ENCODE data around the gene RAP1GAP2.

Gene RAP1GAP2

DNA sequence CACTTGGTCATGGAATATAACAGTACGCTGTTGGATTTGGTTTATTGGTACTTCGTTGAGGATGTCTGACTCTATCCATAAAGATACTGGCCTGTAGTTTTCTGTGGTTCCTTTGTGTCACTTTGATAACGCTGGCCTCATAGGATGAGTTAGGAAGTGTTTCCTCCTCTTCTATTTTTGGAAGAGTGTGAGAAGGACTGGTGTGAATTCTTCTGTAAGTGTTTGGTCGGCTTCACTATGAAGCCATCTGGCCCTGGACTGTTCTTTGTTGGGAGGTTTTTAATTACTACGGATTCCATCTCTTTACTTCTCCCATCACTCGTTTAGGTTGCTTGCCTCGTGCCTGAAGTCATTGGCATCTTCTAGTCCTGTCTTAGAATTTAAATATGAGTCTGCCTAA lies 149.9 kb downstream of the RAP1GAP2 start:
- DNase-seq (ENCODE audit: low spot score), result no peak

DNA sequence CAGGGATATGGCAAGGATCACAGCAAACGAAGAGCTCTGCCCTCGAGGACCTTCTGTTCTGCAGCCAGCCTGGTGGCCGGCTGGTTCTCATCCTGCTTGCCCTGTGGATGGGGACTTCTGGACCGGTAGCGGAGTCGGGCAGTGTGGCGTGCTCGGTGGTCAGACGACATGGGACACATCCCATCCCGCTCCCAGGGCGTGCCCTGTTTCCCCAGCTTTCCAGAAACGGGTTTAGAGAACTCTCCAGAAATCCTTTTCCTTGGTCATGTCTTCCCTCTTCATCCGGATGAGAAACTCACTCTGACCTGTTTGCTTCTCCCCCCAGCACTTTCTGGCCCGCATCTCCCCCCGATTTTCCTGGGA lies 151.3 kb downstream of the RAP1GAP2 start:
- DNase-seq (ENCODE audit: low spot score), result no peak

- DNase-seq (ENCODE audit: low spot score), result no peak
These were observed 151.8 kb downstream of the RAP1GAP2 start for GRCh38 chr17:2947996-2948550.

DNA sequence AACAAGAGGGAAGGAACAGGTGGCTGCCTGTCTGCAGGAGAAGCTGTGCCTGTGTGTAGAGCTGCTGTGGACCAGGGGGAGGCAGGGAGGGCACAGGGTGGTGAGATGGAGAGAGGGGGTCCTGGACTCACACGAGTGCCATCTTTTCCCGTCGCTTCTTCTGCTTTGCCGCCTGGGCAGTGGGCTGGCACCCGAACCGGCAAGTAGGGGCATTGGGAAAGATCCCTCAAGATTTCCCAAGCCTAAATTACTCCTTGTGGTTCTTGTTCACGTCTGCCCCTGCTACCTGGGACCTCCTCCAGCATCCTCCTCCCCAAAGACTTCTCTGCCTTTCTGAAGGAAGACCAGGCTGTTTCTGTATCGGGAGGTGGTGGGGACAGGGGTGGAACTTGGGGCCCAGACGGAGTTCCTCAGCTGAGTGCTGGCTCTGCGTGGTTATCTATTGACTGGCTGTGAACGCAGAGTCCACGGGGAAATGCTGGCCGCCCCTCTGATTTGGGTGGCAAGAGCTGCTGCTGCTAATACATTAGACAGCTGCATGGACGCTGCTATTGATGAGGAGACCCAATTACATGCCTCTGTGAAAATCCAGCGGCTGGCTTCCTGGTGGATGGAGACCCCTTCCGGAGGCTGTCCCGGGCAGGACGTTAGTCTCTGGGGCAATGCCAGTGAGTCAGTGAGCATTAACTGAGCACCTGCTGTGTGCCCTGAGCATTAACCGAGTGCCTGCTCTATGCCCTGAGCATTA lies 152.7 kb downstream of the RAP1GAP2 start:
- DNase-seq (ENCODE audit: low spot score), result no peak

GRCh38 chr17:2949469-2950044 lies 153.3 kb downstream of the RAP1GAP2 start:
- DNase-seq (ENCODE audit: low spot score), result no peak

DNA sequence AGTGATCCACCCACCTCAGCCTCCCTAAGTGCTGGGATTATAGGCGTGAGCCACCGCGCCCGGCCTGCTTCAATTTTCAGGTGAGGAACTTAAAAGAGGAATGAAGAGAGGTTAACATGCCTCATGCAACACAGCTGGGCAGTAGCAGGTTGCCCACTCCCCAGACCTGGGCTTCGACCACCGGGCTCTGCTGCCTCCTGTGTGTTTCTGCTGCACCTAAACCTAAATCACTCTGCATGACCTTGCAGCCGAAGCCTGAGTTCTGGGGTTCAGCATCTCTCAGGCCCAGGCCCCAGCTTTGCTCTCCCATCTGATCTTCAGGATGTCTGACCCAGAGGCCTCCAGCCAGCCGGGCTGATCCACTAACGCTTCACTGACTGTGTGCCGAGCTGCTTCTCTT lies 154.6 kb downstream of the RAP1GAP2 start:
- DNase-seq (ENCODE audit: low spot score), result no peak

DNA sequence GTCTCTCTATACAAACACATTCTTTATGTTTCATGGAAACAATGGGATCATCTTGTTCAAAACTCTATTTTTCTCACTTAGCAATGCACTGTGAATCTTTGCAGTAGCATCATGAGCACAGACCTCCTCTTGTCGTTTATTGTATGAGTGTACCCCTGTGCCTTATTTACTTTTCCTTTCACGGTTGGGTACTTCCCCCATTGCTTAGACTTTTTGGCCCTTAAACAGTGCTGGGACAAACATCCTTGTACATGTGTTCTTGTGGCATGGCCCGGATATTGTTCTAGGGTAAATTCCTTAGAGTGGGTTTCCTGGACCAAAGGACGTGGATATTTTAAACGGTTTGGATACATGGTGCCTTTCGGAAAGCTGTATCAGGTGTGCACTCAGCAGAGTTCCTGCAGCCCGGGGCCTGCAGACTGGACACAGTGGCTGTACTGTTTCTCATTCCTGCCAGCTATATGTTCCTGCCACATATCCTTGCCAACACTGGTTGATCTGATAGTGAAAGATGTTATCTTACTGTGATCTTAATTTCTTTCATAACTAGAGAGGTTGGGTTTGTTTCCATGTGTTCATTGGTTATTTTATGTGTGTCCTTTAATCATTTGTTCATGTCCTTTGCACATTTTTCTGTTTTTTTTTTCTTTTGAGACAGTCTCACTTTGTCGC lies 156.1 kb downstream of the RAP1GAP2 start:
- DNase-seq (ENCODE audit: low spot score), result no peak

GRCh38 chr17:2954898-2955445 lies 158.7 kb downstream of the RAP1GAP2 start:
- no peak for DNase-seq (ENCODE audit: low spot score)

GRCh38 chr17:2955931-2956582 lies 159.8 kb downstream of the RAP1GAP2 start:
- DNase-seq (ENCODE audit: low spot score), result no peak

DNA sequence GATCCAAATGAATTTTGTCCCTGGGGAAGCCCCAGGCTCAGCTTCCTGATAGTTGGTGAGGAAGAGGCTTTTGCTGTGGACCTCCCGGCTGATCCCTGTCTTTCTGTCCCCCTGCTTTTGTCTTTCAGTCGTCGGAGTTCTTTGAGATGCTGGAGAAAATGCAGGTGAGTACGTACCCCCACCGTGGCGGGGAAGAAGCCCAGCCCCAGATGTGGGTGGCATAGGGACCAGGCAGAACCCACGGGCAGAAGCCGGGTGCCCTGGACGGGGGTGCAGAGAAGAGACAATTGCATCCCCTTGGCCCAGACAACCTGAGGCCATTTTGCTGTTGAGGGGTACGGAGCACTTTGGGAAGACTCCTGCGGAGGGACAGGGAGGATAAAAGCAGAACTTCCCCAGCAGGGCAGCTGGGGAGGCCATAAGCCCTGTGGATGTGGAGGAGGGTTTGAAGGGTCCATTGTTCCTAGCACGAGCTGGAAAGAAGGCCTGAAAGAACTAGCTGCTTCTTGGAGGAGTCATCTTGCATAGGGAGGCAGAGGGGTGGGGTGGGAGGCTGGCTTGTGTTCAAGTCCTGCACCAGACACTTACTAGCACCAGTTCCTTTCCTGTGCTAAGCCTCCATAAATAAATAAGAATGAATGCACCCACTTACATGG lies 161.5 kb downstream of the RAP1GAP2 start:
- DNase-seq (ENCODE audit: low spot score), result peak; percentile 64

DNA sequence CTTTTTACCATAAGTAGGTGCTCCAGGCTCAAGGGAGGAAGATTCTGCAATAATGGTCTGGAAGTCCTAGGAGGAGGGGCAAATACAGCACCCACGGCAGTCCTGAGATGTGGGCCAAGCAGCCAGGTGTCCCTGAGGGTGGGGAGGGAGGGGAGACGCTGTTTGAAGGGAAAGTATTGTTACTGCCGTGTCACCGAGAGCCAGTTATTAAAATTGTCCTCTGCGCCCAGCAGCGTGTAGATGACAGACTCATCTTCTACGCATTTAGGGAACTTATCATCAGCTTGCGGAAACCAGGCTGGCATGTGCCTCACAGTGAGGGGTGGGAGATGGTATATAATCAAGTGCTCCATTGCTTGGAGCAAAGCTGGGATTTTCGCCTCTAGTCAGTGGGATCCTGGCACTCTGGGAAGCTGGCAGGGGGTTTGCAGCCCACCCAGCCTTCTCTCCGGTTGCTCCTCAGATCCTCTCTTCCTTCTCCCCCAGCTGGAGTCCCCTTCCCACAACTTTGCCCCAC lies 162.5 kb downstream of the RAP1GAP2 start:
- DNase-seq (ENCODE audit: low spot score), result no peak

- no peak for DNase-seq (ENCODE audit: low spot score)
These were observed 163.3 kb downstream of the RAP1GAP2 start for GRCh38 chr17:2959371-2960130.

DNA sequence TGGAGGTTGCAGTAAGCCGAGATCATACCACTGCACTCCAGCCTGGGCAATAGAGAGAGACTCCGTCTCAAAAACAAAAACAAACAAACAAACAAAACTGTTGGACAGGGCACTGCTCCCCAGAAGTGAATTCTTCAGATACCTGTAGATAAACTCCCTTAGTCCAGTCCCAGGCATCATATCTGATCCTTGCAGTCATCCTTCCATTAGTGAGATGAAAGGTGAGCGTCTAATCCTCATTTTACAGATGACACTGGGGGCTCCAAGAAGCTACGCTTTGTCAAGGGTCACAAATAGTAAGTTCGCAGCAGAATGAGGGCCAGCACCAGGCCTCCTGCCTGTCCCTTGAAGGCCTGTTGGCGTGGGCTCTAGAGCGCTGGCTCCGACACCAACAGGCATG lies 165.2 kb downstream of the RAP1GAP2 start:
- no peak for DNase-seq (ENCODE audit: low spot score)

- DNase-seq (ENCODE audit: low spot score), result no peak
These were observed 166.0 kb downstream of the RAP1GAP2 start for GRCh38 chr17:2962236-2962635.

- DNase-seq (ENCODE audit: low spot score), result no peak
These were observed 166.5 kb downstream of the RAP1GAP2 start for GRCh38 chr17:2962729-2963128.

DNA sequence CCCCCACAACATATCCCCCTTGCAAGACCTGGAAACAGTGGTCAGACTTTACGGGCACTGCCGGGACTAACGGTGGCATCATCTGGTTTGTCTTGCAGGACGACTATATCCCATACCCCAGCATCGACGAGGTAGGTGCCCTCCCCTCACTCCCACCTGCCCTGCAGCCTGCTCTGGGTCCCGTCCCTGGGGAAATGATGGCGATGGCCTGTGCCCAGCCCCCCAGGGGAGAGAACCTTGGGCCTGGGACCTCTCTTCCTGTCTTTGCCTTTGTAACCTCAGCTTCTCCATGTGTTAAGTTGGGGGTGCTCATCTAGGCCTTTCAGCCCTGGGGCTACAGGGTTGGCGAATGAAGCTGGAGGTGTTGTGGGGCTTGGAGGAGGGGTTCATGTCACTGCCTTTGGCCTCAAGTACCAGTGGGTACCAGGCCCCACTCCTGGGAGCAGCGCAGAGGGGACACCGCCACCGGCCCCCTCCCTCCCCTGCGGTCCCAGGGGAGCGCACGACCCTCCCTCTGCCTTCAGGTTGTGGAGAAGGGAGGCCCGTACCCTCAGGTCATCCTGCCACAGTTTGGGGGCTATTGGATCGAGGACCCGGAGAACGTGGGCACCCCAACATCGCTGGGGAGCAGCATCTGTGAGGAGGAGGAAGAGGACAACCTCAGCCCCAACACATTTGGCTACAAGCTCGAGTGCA lies 167.2 kb downstream of the RAP1GAP2 start:
- DNase-seq (ENCODE audit: low spot score), result no peak

DNA sequence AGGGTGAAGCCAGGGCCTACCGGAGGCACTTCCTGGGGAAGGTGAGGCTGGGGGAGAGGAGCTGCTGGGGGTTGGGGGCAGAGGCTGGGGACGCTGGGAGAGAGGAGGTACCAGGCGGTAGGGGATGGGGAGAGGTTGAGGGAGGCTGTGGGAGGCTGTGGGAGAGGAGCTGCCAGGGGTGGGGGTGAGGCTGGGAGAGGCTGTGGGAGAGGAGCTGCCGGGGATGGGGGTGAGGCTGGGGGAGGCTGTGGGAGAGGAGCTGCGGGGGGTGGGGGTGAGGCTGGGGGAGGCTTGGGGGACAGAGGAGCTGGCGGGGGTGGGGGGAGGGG lies 167.8 kb downstream of the RAP1GAP2 start:
- no peak for DNase-seq (ENCODE audit: low spot score)

DNA sequence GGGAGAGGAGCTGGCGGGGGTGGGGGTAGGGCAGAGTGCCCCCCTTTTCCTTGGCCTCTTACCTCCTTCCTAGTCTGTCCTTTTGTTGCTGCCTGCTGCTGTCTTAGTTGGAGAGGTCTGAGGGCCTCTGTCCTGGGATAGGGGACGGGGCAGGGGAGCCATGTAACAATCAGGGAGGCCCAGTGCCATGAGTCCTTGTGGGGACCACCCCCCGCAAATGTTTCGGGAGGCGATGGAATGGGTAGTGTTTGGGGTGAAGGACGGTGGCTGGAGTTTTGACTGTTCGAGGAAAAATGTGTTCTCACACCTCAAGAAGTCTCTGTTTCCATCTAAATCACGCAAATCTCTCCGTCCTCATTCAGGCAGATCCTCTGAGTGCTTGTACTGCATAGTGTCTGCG lies 168.1 kb downstream of the RAP1GAP2 start:
- DNase-seq (ENCODE audit: low spot score), result no peak

DNA sequence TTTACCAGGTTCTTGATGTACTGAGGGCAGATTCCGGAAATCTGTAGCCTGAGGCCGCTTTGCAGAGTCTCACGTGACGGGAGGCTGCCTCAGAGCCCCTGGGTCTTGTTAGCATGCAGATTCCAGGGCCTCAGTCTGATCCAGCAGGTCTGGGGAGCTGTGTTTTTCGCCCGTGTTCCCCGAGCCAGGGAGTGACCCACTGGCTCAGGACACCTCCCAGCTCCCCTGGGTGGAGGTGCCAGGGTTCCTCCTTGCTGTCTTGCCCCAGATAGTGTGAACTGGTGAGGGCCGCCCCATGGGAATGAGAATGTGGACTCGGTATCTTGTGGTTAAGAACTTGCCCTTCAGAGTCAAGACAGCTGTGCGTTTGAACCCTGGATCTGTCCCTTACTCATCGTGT lies 168.6 kb downstream of the RAP1GAP2 start:
- no peak for DNase-seq (ENCODE audit: low spot score)
